K562 (cell line): ENCODE measurements around the gene RHBDF2. TPM values are rescaled to one million over a fixed set of nuclear protein-coding genes. Genes with fewer than 3 reads are reported as not detected.

Experiments
- ARID1B ChIP-seq: fragments of 450-650 bp; IDR thresholded peaks from 2 replicates; pipeline ENCODE4 v1.6.1; 2016; ENCODE audit warnings: antibody characterized with exemption, mild to moderate bottlenecking, inconsistent platforms
- CBX5 ChIP-seq: IDR thresholded peaks from 2 replicates; pipeline ENCODE4 v1.6.1; 2014; ENCODE audit warnings: low read depth, borderline replicate concordance
- DNMT1 ChIP-seq: fragments of 450-650 bp; IDR thresholded peaks from 2 replicates; pipeline ENCODE4 v1.6.1; 2016; ENCODE audit warnings: antibody characterized with exemption, mild to moderate bottlenecking
- ELF4 ChIP-seq: fragments of 450-650 bp; formaldehyde crosslinking; IDR thresholded peaks from 2 replicates; pipeline ENCODE4 v1.4.0; 2022; ENCODE audit warnings: missing genetic modification characterization
- KLF1 ChIP-seq: fragments of 450-650 bp; IDR thresholded peaks from 2 replicates; pipeline ENCODE4 v1.6.1; 2016; ENCODE audit warnings: missing genetic modification characterization, missing compliant biosample characterization
- MCM3 ChIP-seq: fragments of 450-650 bp; IDR thresholded peaks from 2 replicates; pipeline ENCODE4 v1.6.1; 2016
- NCOR1 ChIP-seq: fragments of 450-650 bp; IDR thresholded peaks from 2 replicates; pipeline ENCODE4 v1.6.1; 2016; ENCODE audit warnings: mild to moderate bottlenecking, moderate library complexity
- PRMT5 ChIP-seq: sonication (generic); formaldehyde crosslinking; IDR thresholded peaks from 2 replicates; pipeline ENCODE4 v1.5.0; 2020; ENCODE audit warnings: missing genetic modification reagents
- PYGO2 ChIP-seq: fragments of 450-650 bp; IDR thresholded peaks from 2 replicates; pipeline ENCODE4 v1.6.1; 2016; ENCODE audit warnings: mild to moderate bottlenecking, missing genetic modification characterization, moderate library complexity, missing compliant biosample characterization
- RBM17 ChIP-seq: fragments of 200-400 bp; formaldehyde crosslinking; IDR thresholded peaks from 2 replicates; pipeline ENCODE4 v1.6.1; 2017; ENCODE audit warnings: low read depth, mild to moderate bottlenecking, low read length, borderline replicate concordance
- RFX7 ChIP-seq: fragments of 250-450 bp; sonication (Bioruptor Pico); IDR thresholded peaks from 2 replicates; pipeline ENCODE4 v1.5.1; 2021; ENCODE audit warnings: mild to moderate bottlenecking
- SRSF7 ChIP-seq: fragments of 200-400 bp; formaldehyde crosslinking; optimal IDR thresholded peaks from 2 replicates; pipeline ENCODE3; 2017; ENCODE audit warnings: mild to moderate bottlenecking, low read depth, low read length
- THRAP3 ChIP-seq: fragments of 450-650 bp; IDR thresholded peaks from 2 replicates; pipeline ENCODE4 v1.6.1; 2016; ENCODE audit warnings: mild to moderate bottlenecking, inconsistent platforms, borderline replicate concordance
- XRCC4 ChIP-seq: IDR thresholded peaks from one replicate; pipeline ENCODE4 v1.6.1; 2011; ENCODE audit not compliant: insufficient read depth, insufficient read length; ENCODE audit errors: extremely low read depth
- ZNF507 ChIP-seq: conservative IDR thresholded peaks from 2 replicates; pipeline ENCODE4 v1.6.1; 2017; ENCODE audit warnings: missing genetic modification characterization, missing compliant biosample characterization
- polyA plus RNA-seq, 8 experiments: library from polyadenylated mRNA; depleted of rRNA in 4 of 8; stranded (reverse) in 5 of 8; unstranded in 3 of 8; fragments of >200 nt; fragmentation: Nextera tagmentation in 2 of 8; fragmentation: Illumina TruSeq in 1 of 8; extraction: Ambion mirVana in 2 of 8; extraction: Trizol in 1 of 8; gene quantifications; 2 replicates each; pipeline versions ENCODE4 v1.2.1 to v1.2.3, GENCODE V29; 2011 to 2014; ENCODE audit warnings: inconsistent platforms in 1 of 8, missing spikeins in 1 of 8
- total RNA-seq, 7 experiments: library from RNA; depleted of rRNA in 6 of 7; stranded (reverse); fragments of >200 nt in 6 of 7; fragmentation: Illumina TruSeq in 2 of 7; extraction: Trizol in 2 of 7; gene quantifications; 2 replicates each; pipeline versions ENCODE4 v1.2.1 to v1.2.3, GENCODE V29; 2011 to 2021; ENCODE audit warnings: low replicate concordance in 1 of 7
- TF ChIP-seq, protein P1 (sequence below): fragments of 450-650 bp; IDR thresholded peaks from 2 replicates; pipeline ENCODE4 v1.6.1; 2016; ENCODE audit warnings: mild to moderate bottlenecking
- TF ChIP-seq, protein P2 (sequence below): fragments of 450-650 bp; IDR thresholded peaks from 2 replicates; pipeline ENCODE4 v1.6.1; 2016; ENCODE audit warnings: low read depth, mild to moderate bottlenecking, moderate library complexity
- TF ChIP-seq, protein P3 (sequence below): fragments of 250-450 bp; sonication (Bioruptor Pico); IDR thresholded peaks from 2 replicates; pipeline ENCODE4 v1.9.0; 2021; ENCODE audit warnings: mild to moderate bottlenecking, inconsistent platforms
- TF ChIP-seq, protein P4 (sequence below): sonication (generic); formaldehyde crosslinking; IDR thresholded peaks from 2 replicates; pipeline ENCODE4 v1.8.1; 2023; ENCODE audit warnings: mild to moderate bottlenecking, missing genetic modification reagents
- TF ChIP-seq, protein P5 (sequence below): fragments of 200-400 bp; formaldehyde crosslinking; IDR thresholded peaks from 2 replicates; pipeline ENCODE4 v1.6.1; 2017; ENCODE audit warnings: mild to moderate bottlenecking, low read depth, low read length, moderate library complexity

RHBDF2 gene
- total and polyA plus RNA-seq, 9 of the 15 experiments (the other 6 are each of a cell fraction or from before 2014, with no cell fraction given) = 0.04 to 2.8 (median 1.1) TPM

DNA sequence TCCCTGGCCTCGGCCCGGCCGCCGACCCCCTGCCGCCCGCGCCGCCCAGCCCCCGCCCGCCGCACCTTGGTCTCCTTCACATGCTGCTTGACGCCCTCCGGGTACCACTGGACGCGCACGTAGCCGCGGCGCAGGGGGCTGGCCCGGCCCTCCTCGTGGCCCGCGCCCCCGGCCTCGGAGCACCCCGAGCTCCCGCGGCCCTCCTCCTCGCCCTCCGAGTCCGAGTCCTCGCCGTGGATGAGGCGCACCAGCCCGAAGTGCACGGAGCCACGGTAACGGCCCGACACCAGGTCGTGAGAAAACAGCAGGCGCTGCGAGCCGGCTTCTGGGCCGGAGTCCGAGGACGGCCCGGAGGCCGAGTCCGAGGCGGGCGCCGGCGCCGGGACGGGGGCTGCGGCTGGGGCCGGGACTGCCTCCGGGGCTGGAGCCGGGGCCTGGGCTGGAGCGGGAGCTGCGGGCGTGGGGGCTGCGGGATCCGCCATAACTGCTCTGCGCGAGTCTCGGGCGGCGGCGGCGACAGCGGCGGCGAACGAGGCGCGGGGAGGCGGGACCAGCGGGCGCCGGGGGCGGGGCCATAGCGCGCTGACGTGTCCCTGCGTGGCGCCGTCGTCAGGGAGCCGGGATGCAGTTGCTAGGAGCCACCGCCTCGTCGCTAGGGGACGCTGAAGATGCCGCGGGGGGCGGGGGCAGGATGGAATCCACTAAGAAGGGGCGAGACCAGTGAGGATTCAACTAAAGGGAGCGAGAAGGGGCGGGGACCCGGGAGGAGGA is 48.4 kb downstream of the RHBDF2 start, which contains the start of gene UBE2O (continued):
- TF ChIP-seq, protein P1, sequence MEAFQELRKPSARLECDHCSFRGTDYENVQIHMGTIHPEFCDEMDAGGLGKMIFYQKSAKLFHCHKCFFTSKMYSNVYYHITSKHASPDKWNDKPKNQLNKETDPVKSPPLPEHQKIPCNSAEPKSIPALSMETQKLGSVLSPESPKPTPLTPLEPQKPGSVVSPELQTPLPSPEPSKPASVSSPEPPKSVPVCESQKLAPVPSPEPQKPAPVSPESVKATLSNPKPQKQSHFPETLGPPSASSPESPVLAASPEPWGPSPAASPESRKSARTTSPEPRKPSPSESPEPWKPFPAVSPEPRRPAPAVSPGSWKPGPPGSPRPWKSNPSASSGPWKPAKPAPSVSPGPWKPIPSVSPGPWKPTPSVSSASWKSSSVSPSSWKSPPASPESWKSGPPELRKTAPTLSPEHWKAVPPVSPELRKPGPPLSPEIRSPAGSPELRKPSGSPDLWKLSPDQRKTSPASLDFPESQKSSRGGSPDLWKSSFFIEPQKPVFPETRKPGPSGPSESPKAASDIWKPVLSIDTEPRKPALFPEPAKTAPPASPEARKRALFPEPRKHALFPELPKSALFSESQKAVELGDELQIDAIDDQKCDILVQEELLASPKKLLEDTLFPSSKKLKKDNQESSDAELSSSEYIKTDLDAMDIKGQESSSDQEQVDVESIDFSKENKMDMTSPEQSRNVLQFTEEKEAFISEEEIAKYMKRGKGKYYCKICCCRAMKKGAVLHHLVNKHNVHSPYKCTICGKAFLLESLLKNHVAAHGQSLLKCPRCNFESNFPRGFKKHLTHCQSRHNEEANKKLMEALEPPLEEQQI = no peak
- TF ChIP-seq, protein P2, sequence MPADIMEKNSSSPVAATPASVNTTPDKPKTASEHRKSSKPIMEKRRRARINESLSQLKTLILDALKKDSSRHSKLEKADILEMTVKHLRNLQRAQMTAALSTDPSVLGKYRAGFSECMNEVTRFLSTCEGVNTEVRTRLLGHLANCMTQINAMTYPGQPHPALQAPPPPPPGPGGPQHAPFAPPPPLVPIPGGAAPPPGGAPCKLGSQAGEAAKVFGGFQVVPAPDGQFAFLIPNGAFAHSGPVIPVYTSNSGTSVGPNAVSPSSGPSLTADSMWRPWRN = no peak
- TF ChIP-seq SRSF7 (no peak), THRAP3 (no peak), ARID1B (no peak), MCM3 (no peak), CBX5 (no peak), RBM17 (no peak), NCOR1 (no peak), KLF1 (tag) (no peak), PRMT5 (no peak), PYGO2 (tag) (no peak), ELF4 (no peak), ZNF507 (no peak), RFX7 (CRISPR knock-in tag) (no peak), XRCC4 (no peak), DNMT1 (no peak)
- TF ChIP-seq, protein P3, sequence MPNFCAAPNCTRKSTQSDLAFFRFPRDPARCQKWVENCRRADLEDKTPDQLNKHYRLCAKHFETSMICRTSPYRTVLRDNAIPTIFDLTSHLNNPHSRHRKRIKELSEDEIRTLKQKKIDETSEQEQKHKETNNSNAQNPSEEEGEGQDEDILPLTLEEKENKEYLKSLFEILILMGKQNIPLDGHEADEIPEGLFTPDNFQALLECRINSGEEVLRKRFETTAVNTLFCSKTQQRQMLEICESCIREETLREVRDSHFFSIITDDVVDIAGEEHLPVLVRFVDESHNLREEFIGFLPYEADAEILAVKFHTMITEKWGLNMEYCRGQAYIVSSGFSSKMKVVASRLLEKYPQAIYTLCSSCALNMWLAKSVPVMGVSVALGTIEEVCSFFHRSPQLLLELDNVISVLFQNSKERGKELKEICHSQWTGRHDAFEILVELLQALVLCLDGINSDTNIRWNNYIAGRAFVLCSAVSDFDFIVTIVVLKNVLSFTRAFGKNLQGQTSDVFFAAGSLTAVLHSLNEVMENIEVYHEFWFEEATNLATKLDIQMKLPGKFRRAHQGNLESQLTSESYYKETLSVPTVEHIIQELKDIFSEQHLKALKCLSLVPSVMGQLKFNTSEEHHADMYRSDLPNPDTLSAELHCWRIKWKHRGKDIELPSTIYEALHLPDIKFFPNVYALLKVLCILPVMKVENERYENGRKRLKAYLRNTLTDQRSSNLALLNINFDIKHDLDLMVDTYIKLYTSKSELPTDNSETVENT (CRISPR knock-in tag) = no peak; the same call in 1 of the 2 replicates
- TF ChIP-seq, protein P4, sequence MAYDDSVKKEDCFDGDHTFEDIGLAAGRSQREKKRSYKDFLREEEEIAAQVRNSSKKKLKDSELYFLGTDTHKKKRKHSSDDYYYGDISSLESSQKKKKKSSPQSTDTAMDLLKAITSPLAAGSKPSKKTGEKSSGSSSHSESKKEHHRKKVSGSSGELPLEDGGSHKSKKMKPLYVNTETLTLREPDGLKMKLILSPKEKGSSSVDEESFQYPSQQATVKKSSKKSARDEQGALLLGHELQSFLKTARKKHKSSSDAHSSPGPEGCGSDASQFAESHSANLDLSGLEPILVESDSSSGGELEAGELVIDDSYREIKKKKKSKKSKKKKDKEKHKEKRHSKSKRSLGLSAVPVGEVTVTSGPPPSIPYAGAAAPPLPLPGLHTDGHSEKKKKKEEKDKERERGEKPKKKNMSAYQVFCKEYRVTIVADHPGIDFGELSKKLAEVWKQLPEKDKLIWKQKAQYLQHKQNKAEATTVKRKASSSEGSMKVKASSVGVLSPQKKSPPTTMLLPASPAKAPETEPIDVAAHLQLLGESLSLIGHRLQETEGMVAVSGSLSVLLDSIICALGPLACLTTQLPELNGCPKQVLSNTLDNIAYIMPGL (CRISPR knock-in tag) = no peak
- TF ChIP-seq, protein P5, sequence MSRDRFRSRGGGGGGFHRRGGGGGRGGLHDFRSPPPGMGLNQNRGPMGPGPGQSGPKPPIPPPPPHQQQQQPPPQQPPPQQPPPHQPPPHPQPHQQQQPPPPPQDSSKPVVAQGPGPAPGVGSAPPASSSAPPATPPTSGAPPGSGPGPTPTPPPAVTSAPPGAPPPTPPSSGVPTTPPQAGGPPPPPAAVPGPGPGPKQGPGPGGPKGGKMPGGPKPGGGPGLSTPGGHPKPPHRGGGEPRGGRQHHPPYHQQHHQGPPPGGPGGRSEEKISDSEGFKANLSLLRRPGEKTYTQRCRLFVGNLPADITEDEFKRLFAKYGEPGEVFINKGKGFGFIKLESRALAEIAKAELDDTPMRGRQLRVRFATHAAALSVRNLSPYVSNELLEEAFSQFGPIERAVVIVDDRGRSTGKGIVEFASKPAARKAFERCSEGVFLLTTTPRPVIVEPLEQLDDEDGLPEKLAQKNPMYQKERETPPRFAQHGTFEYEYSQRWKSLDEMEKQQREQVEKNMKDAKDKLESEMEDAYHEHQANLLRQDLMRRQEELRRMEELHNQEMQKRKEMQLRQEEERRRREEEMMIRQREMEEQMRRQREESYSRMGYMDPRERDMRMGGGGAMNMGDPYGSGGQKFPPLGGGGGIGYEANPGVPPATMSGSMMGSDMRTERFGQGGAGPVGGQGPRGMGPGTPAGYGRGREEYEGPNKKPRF = no peak
